ENCODE data around the gene NIPAL1.

GRCh38 chr4:48012824-48013223 is 3.7 kb upstream of the NIPAL1 start:
- TF ChIP-seq CTCF (IDR thresholded peaks at IDR 0.05) = no peak
- TF ChIP-seq POLR2A (IDR thresholded peaks at IDR 0.05) = no peak

Measured in esophagus squamous epithelium (tissue), 4 donors.